Left renal pelvis (tissue), 4 donors: ENCODE data around the gene MAPK4. TPM values are rescaled to one million over a fixed set of nuclear protein-coding genes. Genes with fewer than 3 reads are reported as not detected.

ENCODE experiments used
- DNase-seq, 4 donors: peaks; one replicate each; pipeline ENCODE4 v3.0.0-alpha.2; 2013; ENCODE audit warnings: low read depth in 4 of 4, low spot score in 3 of 4
- polyA plus RNA-seq, 4 donors: library from polyadenylated mRNA; unstranded; fragments of 120-200 nt; gene quantifications; one replicate each; pipeline ENCODE4 v1.2.1, GENCODE V29; 2013; ENCODE audit not compliant: insufficient read length in 4 of 4

The MAPK4 gene
- polyA plus RNA-seq, 4 donors, result 1.7 to 10.1 (median 8.9) TPM

- no peak for DNase-seq
These were observed 156.0 kb downstream of the MAPK4 start for GRCh38 chr18:50715919-50716318.

- DNase-seq, result no peak
These were observed 157.0 kb downstream of the MAPK4 start for GRCh38 chr18:50716902-50717301.

- DNase-seq, result no peak
These were observed 157.7 kb downstream of the MAPK4 start for GRCh38 chr18:50717563-50717962.

- DNase-seq, result no peak
These were observed 159.8 kb downstream of the MAPK4 start for GRCh38 chr18:50719471-50720324.

GRCh38 chr18:50720325-50720674, 160.4 kb downstream of the MAPK4 start:
- DNase-seq, result no peak

- no peak for DNase-seq
These were observed 161.1 kb downstream of the MAPK4 start for GRCh38 chr18:50721006-50721405.

- DNase-seq, result no peak
These were observed 161.7 kb downstream of the MAPK4 start for GRCh38 chr18:50721451-50722120.

GRCh38 chr18:50722311-50722710, 162.4 kb downstream of the MAPK4 start:
- DNase-seq, result no peak

GRCh38 chr18:50724751-50725151, 164.9 kb downstream of the MAPK4 start:
- no peak for DNase-seq

GRCh38 chr18:50726960-50727589, 167.2 kb downstream of the MAPK4 start:
- no peak for DNase-seq

- no peak for DNase-seq
These were observed 168.0 kb downstream of the MAPK4 start for GRCh38 chr18:50727721-50728471.

GRCh38 chr18:50729376-50729775, 169.5 kb downstream of the MAPK4 start:
- no peak for DNase-seq

GRCh38 chr18:50729986-50730385, 170.1 kb downstream of the MAPK4 start:
- DNase-seq, result no peak

- no peak for DNase-seq
These were observed 174.5 kb downstream of the MAPK4 start for GRCh38 chr18:50734342-50734741.

- DNase-seq, result no peak
These were observed 175.0 kb downstream of the MAPK4 start for GRCh38 chr18:50734886-50735285.

GRCh38 chr18:50737127-50737526, 177.2 kb downstream of the MAPK4 start:
- DNase-seq, result no peak

- DNase-seq, result no peak
These were observed 178.3 kb downstream of the MAPK4 start for GRCh38 chr18:50738098-50738757.

GRCh38 chr18:50742952-50743351, 183.1 kb downstream of the MAPK4 start:
- DNase-seq, result no peak

GRCh38 chr18:50744253-50744652, 184.4 kb downstream of the MAPK4 start:
- DNase-seq, result no peak

- DNase-seq, result no peak
These were observed 186.1 kb downstream of the MAPK4 start for GRCh38 chr18:50745945-50746344.
